Mesodermal cell (in vitro differentiated cells): ENCODE results near the gene CSPG4.

Experiments
- H3K27ac ChIP-seq: 2 replicates; pipeline ENCODE4 v1.7.0; 2013; ENCODE audit warnings: mild to moderate bottlenecking, low read depth, low read length, moderate library complexity; ENCODE audit not compliant: severe bottlenecking
- H3K36me3 ChIP-seq: 2 replicates; pipeline ENCODE4 v1.7.1; 2013; ENCODE audit warnings: mild to moderate bottlenecking, low read length, moderate library complexity; ENCODE audit not compliant: control insufficient read depth, insufficient read depth
- H3K4me1 ChIP-seq: one replicate; pipeline ENCODE4 v1.7.1; 2013; ENCODE audit warnings: mild to moderate bottlenecking, low read length; ENCODE audit not compliant: insufficient read depth, control insufficient read depth, poor library complexity, severe bottlenecking
- H3K4me3 ChIP-seq: 2 replicates; pipeline ENCODE4 v1.7.0; 2013; ENCODE audit warnings: low read length, control low read depth, mild to moderate bottlenecking; ENCODE audit not compliant: insufficient read depth, poor library complexity, severe bottlenecking; ENCODE audit errors: extremely low read depth
- H3K9me3 ChIP-seq: 2 replicates; pipeline ENCODE4 v1.7.1; 2013; ENCODE audit warnings: mild to moderate bottlenecking, low read length, moderate library complexity; ENCODE audit not compliant: control insufficient read depth
- WGBS, 2 experiments: methylation state at CpG; one replicate each; pipeline ENCODE4 v1.1.5; 2013; ENCODE audit warnings: missing lambda C conversion rate in 2 of 2; ENCODE audit not compliant: insufficient coverage in 2 of 2; 5-methylcytosine and 5-hydroxymethylcytosine counted together

CSPG4 gene

DNA sequence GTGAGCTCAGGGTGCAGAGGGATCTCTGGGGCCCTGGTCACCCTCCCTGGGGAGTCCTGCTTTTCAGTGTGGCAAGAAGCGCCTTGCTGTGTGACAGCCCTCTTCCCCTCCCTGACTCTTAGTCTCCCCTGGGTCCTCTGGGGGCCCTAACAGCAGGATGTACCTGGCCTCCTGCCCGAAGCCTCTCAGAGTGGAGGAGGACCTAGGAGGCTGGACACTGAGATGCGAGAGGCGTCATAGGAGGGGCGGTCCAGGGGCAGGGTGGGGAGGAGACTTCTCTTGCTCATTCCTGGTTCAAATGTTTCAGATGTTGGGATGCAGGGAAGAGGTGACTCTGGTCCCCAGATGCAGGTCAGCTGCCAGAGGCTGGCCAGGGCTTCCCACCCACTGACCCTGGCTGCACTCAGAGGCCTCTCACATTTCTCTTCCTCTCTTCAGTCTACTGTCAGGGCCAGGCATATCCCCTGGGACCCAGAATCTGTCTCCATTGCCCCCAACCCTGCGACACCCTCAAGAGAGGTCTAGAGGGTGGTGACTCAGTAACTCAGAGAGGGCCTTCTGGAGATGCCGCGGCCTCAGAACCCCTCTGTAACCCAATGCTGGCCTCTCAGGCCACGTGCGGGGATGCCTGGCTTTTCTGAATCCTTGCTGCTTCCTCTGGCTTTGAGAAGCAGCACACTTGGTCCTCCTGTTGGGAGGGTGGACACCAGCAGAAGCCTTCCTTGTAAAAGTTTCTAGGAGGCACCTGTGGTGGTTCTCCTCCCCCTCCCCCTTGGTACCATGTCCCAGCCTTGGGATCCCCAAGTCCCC, 39.0 kb downstream of the CSPG4 start:
- peaks cover 22% of the 10 kb centered on the region for H3K36me3 ChIP-seq
- WGBS, 2 experiments = 92 to 96% methylated on average over 7 to 9 of the region's 10 CpGs
- H3K27ac ChIP-seq = peak overlapping the region; percentile 98
- H3K4me1 ChIP-seq = peaks cover 45% of the 10 kb centered on the region
- no peak overlapping the region for H3K4me3 ChIP-seq
- H3K9me3 ChIP-seq = no peaks in the 10 kb centered on the region

DNA sequence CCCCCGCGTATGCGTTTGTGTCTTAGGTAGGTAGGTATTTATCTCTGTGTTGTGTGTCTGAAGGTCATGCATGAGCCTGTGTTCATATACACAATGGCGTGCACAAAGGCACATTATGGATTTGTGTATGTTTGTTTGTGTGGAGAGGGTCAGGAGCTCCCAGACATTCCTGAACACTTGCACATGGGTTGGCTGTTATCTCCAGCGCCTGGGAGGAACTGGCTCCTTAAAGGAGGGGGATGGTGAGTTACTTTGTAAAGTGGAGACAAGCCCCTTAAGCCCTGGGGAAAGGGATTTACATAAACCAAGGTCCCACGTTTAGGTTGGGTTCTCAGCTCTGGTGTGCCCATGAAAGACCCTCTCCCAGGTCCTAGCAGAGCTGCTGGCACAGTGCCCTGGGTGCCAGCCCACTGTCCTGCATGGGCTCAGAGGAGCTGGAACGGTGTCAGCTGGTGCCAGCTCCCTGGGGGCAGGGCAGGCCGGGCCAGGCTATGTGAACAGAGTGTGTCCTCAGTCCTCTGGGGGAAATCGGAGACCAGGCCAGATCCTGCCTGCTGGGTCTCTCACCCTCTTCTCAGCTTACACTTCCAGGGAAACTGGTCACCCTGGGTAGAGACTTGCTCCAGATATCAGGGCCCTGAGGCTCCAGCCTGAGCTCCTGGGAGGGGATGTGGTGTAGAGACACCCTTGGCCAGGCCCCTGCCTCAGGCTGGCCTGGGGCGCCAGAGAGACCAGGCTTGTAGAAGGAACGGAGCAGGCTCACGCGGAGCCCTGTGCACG, 39.8 kb downstream of the CSPG4 start:
- H3K27ac ChIP-seq = peak overlapping the region; percentile 98
- peaks cover 45% of the 10 kb centered on the region for H3K4me1 ChIP-seq
- H3K9me3 ChIP-seq = no peaks in the 10 kb centered on the region
- 63 to 66% methylated on average over 11 to 13 of the region's 14 CpGs for WGBS, 2 experiments
- H3K36me3 ChIP-seq = peaks cover 18% of the 10 kb centered on the region
- peak overlapping the region; percentile 5 for H3K4me3 ChIP-seq

DNA sequence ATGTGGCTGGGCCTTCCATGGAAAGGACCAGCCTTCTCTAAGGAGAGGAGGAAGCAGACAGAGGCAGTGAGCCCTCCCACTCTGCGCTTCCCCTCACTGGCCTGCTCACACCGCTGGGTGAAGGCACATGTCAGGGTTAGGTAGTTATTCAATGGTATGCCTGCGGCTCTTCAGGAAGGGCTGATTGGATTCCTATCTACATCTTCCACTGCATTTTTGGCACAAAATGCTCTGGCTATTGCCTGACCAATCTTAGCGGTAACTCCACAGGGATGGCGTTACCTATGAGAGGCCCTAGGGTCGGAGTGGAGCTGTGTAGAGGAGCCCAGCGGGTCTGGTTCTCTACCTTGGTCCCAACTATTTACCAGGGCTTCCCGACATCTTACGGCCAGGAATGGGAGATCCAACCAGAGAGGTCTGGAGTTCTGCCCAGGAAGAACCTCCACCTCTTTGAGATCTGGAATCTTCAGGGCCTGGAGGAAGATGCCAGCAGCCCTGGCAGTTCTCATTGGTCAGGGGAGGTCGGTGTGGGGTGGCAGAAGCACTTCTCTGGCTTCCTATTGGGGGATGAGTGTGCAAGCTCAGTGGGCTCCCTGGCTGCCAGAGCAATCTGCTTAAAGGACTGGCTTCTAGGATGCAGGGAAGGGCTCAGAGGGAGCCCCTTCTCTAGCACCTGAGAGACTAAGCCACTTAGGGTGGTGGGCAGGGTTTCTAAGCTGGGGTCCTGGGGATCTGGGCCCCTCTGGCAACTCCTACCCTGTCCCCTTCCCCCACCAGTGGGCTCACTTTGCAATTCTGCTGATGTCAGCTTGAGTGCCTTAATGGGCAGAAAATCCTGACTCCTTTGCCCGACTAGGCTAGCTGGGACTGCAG, 40.7 kb downstream of the CSPG4 start:
- H3K9me3 ChIP-seq = no peaks in the 10 kb centered on the region
- H3K27ac ChIP-seq = peak overlapping the region; percentile 98
- no peak overlapping the region for H3K4me3 ChIP-seq
- whole genome bisulfite sequencing, 2 experiments = 71 to 86% methylated on average over 6 to 10 of the region's 11 CpGs
- peaks cover 11% of the 10 kb centered on the region for H3K36me3 ChIP-seq
- peaks cover 47% of the 10 kb centered on the region for H3K4me1 ChIP-seq

DNA sequence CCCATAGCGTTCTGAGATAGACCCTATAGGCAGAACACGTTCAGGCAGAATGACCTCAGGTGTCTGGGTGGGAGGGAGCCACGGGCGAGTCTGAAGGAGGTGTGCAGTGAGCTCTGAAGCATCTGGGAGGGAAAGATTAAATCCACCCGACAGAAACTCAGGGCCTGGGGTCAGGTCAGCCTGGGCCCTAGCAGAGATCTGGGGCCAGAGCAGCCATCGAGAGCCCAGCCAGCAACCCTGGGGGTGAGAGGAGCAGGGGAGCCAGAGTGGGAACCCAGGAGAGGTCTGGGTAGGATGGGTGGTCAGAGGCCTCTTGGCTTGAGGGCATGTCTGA, 42.8 kb downstream of the CSPG4 start:
- Histone ChIP-seq H3K4me1 (peaks cover 56% of the 10 kb centered on the region), H3K9me3 (no peaks in the 10 kb centered on the region), H3K27ac (no peak overlapping the region), H3K36me3 (no peaks in the 10 kb centered on the region), H3K4me3 (no peak overlapping the region)
- 74 to 80% methylated on average over 6 of the region's 6 CpGs for WGBS, 2 experiments

DNA sequence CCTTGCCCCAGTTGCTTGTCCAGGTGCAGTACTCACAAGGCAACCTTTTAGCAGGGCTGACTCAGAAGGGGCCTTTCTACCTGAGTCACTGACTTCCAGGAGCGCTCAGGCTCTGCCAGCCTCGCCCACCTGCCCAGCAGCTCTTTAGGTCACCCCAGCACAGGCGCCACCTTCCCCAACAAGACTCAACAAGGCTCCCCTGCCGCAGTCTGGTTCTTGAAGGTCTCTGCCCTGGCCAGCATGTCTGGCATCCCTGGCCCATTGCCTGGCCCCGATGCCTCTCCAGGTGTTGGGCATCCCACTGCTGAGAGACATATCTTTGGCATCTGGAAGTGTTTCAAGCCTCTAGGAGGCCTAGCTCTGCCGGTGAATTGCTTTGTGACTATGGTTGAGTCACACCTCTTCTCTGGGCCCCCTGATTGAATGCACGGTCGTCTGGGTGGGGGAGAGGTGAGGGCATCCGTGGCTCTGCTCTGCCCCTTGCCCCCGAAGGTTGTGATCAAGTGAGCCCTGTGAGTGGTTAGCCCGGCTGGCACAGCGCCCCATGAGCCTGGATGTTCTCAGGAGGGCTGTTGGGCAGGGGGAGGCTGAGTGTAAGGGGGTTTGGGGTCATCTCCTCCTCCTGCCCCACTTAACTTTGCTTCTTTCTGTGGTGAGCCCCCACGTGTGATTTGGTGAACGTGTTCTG, 43.3 kb downstream of the CSPG4 start:
- no peak overlapping the region for H3K27ac ChIP-seq
- H3K4me3 ChIP-seq = no peak overlapping the region
- no peaks in the 10 kb centered on the region for H3K36me3 ChIP-seq
- H3K4me1 ChIP-seq = peaks cover 53% of the 10 kb centered on the region
- WGBS, 2 experiments = 86 to 95% methylated on average over 7 to 13 of the region's 14 CpGs
- H3K9me3 ChIP-seq = no peaks in the 10 kb centered on the region

DNA sequence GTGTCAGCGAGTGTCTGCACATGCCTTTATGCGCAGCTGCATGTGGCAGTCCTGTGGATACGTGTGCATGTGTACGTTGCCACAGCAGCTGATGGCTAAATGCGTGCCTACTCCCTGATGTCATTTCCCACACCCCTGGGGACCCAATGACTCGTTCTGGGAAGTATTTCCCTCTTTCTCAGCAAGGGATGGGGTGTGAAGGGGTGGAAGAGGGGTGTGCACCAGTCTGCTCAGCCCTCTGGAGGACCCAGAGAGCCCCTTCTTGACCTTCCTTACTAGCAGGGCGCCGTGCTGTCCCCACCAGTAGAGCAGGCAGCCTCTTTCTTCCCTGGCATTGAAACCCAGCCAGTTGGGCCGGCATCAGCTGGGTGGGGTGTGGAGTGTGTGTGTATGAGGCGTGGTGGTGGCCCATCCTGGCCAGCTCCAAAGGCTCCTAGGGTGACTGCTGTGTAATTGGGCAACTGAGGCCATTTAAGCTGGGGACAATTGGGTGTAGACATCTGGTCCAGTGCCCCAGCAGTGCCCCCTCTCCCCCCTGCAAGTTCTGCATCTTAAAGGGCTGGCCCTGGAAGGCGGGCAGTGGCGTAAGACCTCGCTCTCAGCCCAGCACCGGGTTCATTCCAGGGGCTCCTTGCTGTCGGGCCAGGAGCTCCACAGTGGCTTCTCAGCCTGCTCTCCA, 45.7 kb downstream of the CSPG4 start:
- Histone ChIP-seq H3K36me3 (no peaks in the 10 kb centered on the region), H3K4me1 (peaks cover 29% of the 10 kb centered on the region), H3K27ac (peak overlapping the region; percentile 41), H3K9me3 (no peaks in the 10 kb centered on the region), H3K4me3 (no peak overlapping the region)
- WGBS, 2 experiments = 92 to 94% methylated on average over 11 of the region's 15 CpGs

DNA sequence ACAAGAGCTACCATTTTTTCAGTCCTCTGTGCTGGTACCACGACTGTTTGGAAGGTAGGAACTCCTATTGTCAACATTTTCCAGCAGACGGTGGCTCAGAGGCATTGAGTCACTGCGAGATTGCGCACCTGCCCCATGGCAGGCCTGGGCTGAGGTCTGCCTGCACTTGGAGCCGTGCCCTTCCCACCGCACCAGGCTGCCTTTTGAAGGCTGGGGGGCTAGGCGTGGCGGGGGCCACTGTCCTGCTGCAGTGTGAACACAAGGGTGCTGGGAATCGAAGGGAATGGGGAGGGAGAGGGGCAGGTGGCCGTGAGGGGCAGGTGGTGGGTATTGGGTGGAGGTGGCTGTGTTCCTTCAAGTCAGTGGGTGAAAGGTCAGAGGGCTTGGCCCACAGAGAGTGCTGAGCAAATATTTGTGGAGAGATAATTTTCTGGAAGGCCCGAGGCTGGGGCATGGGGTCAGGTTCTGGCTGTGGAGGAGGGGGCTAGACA, 48.7 kb downstream of the CSPG4 start:
- 92% methylated on average over 8 to 9 of the region's 11 CpGs for WGBS, 2 experiments

DNA sequence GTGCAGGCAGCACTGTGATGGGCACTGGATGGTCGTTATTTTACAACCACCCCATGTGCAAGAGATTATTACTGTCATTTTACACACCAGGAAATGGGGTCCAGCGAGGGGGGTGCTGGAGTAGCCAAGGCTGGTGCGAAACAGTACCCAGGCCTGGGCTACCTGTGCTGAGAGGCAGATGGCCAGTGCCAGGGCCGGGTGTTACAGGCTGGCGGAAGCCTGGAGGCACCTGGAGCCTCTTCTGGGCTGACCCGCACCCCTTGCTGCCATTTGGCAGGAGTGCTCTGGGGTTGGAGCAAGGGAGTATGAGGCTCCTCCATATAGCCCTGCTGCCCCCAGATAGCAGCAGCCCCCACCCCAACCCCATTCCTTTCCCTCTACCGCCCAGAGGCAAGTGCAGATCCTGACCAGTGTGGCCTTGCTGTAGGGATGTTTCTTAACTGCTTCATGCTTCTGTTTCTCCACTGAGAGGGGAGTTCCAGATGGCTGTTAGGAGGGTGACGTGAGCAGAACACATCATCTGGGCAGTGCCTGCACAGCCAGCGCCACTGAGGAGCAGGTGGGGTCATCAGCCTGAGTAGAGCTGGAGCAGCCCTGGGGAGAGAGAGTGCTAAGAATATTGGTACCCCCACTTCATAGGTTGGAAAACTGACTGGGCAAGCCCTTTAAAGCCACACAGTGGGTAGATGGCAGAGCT, 49.7 kb downstream of the CSPG4 start:
- peaks cover 9% of the 10 kb centered on the region for H3K36me3 ChIP-seq

More for the DNA sequence above, 48.7 kb downstream of the CSPG4 start:
- Histone ChIP-seq H3K9me3 (no peaks in the 10 kb centered on the region), H3K4me3 (no peak overlapping the region), H3K36me3 (no peaks in the 10 kb centered on the region), H3K27ac (no peak overlapping the region), H3K4me1 (peaks cover 30% of the 10 kb centered on the region)

DNA sequence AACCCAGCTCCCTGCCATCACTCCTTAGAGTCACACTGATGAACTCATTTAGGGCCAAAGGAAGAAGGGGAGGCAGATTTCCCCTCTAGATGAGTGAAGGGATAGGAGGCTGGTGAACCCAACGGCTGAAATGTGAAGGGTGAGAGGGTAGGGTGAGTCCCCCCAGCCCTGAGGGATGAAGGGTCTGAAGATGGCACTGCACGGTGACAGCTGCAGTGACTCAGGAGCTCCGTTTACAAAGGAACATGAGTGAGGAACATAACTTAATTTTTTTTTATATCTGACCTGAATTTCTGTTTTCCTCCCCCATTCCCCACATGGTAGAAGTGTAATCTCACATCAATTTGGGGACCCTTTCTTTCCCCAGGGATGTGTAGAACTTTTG, 50.9 kb downstream of the CSPG4 start:
- Histone ChIP-seq H3K9me3 (no peaks in the 10 kb centered on the region), H3K4me1 (peaks cover 26% of the 10 kb centered on the region), H3K27ac (no peak overlapping the region), H3K4me3 (no peak overlapping the region), H3K36me3 (peaks cover 21% of the 10 kb centered on the region)
- WGBS, 2 experiments = 100% methylated on average over 1 of the region's 3 CpGs; no CpG with 5 or more reads in 1 of the 2 experiments

More for the DNA sequence above, 49.7 kb downstream of the CSPG4 start:
- H3K4me1 ChIP-seq = peaks cover 30% of the 10 kb centered on the region
- H3K9me3 ChIP-seq = no peaks in the 10 kb centered on the region
- 84 to 99% methylated on average over 4 to 7 of the region's 9 CpGs for WGBS, 2 experiments
- no peak overlapping the region for H3K27ac ChIP-seq
- H3K4me3 ChIP-seq = no peak overlapping the region
